Right lobe of liver (tissue), 6 donors: Measurements from ENCODE around the gene TSPAN32. TPM values are rescaled to one million over a fixed set of nuclear protein-coding genes. Genes with fewer than 3 reads are reported as not detected.

Experiments used
- ATAC-seq, 4 donors: fragments of 200-7000 bp; cut with Tn5 transposase; one replicate each; pipeline ENCODE4 v1.9.1; 2020; ENCODE audit warnings: mild to moderate bottlenecking in 4 of 4, moderate library complexity in 4 of 4
- DNase-seq, 3 donors: peaks; one replicate each; pipeline ENCODE4 v3.0.0-alpha.2; 2020
- H3K27ac ChIP-seq, 3 donors: fragments of 200-600 bp; one replicate each; pipeline ENCODE4 v1.8.0; 2022
- H3K27me3 ChIP-seq, 2 donors: fragments of 200-600 bp; one replicate each; pipeline ENCODE4 v1.8.0; 2022
- H3K36me3 ChIP-seq, 4 donors: fragments of 200-600 bp; sonication (generic) in 1 of 4; one replicate each; pipeline versions ENCODE4 v1.5.1 to v1.8.0; 2017 to 2022; ENCODE audit warnings: control low read depth in 1 of 4
- H3K4me1 ChIP-seq, 4 donors: fragments of 200-600 bp; sonication (generic) in 1 of 4; one replicate each; pipeline versions ENCODE4 v1.5.1 to v1.8.0; 2017 to 2022; ENCODE audit warnings: control low read depth in 1 of 4
- H3K4me3 ChIP-seq, 3 donors: fragments of 200-600 bp; one replicate each; pipeline ENCODE4 v1.8.0; 2022
- H3K9me3 ChIP-seq, 4 donors: fragments of 200-600 bp; sonication (generic) in 1 of 4; one replicate each; pipeline versions ENCODE4 v1.5.1 to v1.8.0; 2017 to 2022; ENCODE audit warnings: control low read depth in 1 of 4
- POLR2A ChIP-seq: fragments of 450-650 bp; IDR thresholded peaks from one replicate; pipeline ENCODE4 v1.6.1; 2017; ENCODE audit warnings: antibody characterized with exemption, mild to moderate bottlenecking
- WGBS: methylation state at CpG from one replicate; pipeline ENCODE4 v1.1.6; 2018; ENCODE audit warnings: low coverage, low lambda C conversion rate; ENCODE audit not compliant: insufficient coverage; ENCODE audit errors: missing lambda C conversion rate; 5-methylcytosine and 5-hydroxymethylcytosine counted together
- intact Hi-C, 2 donors: fragments of 100-400 bp; cut with DNase I; formaldehyde crosslinking; loops; one replicate each; pipeline versions ENCODE4 v1.11.2 to v1.14.1; 2022
- total RNA-seq, 6 experiments: library from RNA; depleted of rRNA in 2 of 6; stranded (reverse); fragments of >200 nt in 2 of 6; fragmentation: NEBNext Ultra II Directional in 3 of 6; extraction: Animal tissue kit (Norgen Biotek cat#: 25700) in 3 of 6; gene quantifications; one replicate each; pipeline versions ENCODE4 v1.1.0 to v1.2.4, GENCODE V29; 2016 to 2023
- TF ChIP-seq, protein P1 (sequence below), 4 donors: fragments of 200-600 bp in 3 of 4; fragments of 450-650 bp in 1 of 4; IDR thresholded peaks; one replicate each; pipeline versions ENCODE4 v1.5.1 to v1.8.0; 2016 to 2022; ENCODE audit warnings: antibody characterized with exemption in 4 of 4, mild to moderate bottlenecking in 2 of 4
- donor health status: DM: no; HTN: yes; CAD: no.
- donor health status: DM: no; HTN: no; CAD: no.
- donor health status: DM: no; HTN: no; CAD: no.
- donor health status: DM: no; HTN: yes; CAD: no.
- donor health status: DM: no; HTN: yes; CAD: no.

TSPAN32 gene
- total RNA-seq, 6 experiments from 2014 or later, result 0.24 to 1.2 (median 0.63) TPM; not detected in 2

DNA sequence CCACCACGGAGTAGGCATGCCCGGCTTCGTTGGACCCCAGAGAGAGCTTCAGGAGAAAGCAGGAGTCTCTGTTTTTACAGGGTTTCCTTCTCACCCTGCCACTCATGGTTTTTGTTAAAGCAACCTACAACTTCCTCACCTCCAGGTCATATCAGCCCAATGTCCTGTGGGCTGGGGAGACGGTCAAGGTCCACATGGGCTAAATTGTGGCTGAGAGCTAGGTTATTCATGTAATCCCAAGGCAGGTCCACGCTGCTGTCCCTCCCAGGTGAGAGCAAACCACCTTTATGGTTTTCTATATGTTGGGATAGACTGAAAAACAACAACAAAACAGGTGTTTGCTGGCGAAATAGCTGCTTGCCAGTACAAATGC is 19.5 kb downstream of the TSPAN32 start:
- intact Hi-C loops, result no loop called here
- H3K36me3 ChIP-seq, result no peaks in the 10 kb centered on the region
- WGBS, result 38% methylated on average over 3 of the region's 6 CpGs

DNA sequence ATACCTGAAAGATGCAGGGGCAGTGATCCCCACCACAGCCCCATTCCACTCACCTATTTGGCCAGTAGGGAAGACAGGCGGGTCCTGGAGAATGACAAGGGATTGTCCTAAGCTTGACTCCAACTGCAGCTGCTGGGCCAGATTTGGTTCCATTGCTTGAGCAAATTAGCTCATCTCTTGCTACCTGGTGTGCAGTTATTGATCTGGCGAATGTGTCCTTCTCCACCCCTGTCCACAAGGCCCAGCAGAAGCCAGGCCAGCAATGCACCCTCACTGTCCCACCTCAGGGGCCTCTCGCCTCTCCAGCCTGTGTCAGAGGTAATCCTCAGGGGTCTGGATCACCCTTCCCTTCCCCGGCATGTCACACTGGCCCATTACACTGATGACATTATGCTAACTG is 23.3 kb downstream of the TSPAN32 start:
- intact Hi-C loops, result no loop called here
- Histone ChIP-seq H3K36me3 (no peaks in the 10 kb centered on the region), H3K27me3 (no peaks in the 10 kb centered on the region), H3K4me1 (peaks cover 0 to 30% (median 11%) of the 10 kb centered on the region in 4 donors), H3K4me3 (no peak overlapping the region), H3K9me3 (no peaks in the 10 kb centered on the region), H3K27ac (peak overlapping the region in 1 of 3 donors; percentile 50)
- peak in 2 of 4 donors; percentile 5 to 25 for ATAC-seq
- no peak for DNase-seq
- WGBS, result no CpG with 5 or more reads among the region's 4 CpGs
- TF ChIP-seq, protein P1, sequence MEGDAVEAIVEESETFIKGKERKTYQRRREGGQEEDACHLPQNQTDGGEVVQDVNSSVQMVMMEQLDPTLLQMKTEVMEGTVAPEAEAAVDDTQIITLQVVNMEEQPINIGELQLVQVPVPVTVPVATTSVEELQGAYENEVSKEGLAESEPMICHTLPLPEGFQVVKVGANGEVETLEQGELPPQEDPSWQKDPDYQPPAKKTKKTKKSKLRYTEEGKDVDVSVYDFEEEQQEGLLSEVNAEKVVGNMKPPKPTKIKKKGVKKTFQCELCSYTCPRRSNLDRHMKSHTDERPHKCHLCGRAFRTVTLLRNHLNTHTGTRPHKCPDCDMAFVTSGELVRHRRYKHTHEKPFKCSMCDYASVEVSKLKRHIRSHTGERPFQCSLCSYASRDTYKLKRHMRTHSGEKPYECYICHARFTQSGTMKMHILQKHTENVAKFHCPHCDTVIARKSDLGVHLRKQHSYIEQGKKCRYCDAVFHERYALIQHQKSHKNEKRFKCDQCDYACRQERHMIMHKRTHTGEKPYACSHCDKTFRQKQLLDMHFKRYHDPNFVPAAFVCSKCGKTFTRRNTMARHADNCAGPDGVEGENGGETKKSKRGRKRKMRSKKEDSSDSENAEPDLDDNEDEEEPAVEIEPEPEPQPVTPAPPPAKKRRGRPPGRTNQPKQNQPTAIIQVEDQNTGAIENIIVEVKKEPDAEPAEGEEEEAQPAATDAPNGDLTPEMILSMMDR (IDR thresholded peaks at IDR 0.05), result no peak
- TF ChIP-seq POLR2A, result no peak

More for the DNA sequence above, 19.5 kb downstream of the TSPAN32 start:
- Histone ChIP-seq H3K27me3 (no peaks in the 10 kb centered on the region), H3K4me1 (peaks cover 0 to 35% (median 13%) of the 10 kb centered on the region in 4 donors), H3K4me3 (no peak overlapping the region), H3K9me3 (no peaks in the 10 kb centered on the region), H3K27ac (no peak overlapping the region)
- TF ChIP-seq POLR2A, result no peak
- TF ChIP-seq, protein P1 (IDR thresholded peaks at IDR 0.05), result no peak
- ATAC-seq (peak; percentile 16 to 67 (median 27)), DNase-seq (peak in 1 of 3 donors; percentile 74)

DNA sequence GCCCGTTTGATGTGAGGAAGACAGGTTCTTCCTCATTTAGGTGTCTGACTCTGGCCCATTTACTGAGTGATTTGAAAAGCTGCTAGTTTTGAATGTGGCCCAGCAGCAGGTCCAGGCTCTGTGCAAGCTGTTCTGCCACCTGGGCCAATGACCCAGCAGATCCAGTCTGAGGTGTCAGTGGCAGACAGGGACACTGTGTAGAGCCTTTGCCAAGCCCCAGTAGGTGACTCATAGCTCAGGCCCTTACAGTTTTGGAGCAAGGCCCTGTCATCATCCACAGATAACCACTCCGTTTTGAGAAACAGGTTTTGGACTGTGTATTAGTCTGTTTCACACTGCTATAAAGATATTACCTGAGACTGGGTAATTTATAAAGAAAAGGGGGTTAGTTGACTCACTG is 23.9 kb downstream of the TSPAN32 start:
- H3K9me3 ChIP-seq, result no peaks in the 10 kb centered on the region
- H3K27ac ChIP-seq, result peak overlapping the region in 1 of 3 donors; percentile 50
- TF ChIP-seq POLR2A, result no peak
- TF ChIP-seq, protein P1 (IDR thresholded peaks at IDR 0.05), result no peak
- no peaks in the 10 kb centered on the region for H3K27me3 ChIP-seq
- intact Hi-C loops, result no loop called here
- ATAC-seq (peak; percentile 98 to 99 (median 99)), DNase-seq (peak; percentile 81 to 92 (median 82))
- H3K4me3 ChIP-seq, result no peak overlapping the region
- 0% methylated on average over 1 of the region's 2 CpGs for WGBS
- peaks cover 0 to 24% (median 8%) of the 10 kb centered on the region in 4 donors for H3K4me1 ChIP-seq
- H3K36me3 ChIP-seq, result no peaks in the 10 kb centered on the region

DNA sequence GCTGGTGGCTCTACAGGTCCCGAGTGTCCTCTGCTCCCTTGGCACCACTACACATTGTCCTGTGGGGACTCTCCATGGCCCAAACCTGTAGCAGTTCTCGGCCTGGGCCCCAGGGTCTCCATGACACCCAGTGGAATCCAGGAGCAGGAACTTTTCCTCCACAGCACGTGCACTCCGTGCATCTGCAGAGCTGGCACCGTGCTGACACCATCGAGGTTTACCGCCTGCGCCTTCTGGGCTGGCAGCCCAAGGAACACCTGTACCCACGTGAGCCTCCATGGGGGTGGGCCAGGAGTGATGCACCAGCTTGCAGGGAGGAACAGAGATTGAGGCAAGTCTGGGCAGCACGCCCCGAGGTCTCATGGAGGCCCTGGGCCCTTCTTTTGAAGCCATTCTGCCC is 25.2 kb downstream of the TSPAN32 start:
- no peak for TF ChIP-seq POLR2A
- TF ChIP-seq, protein P1 (IDR thresholded peaks at IDR 0.05), result no peak
- no peaks in the 10 kb centered on the region for H3K27me3 ChIP-seq
- intact Hi-C loops, result no loop called here
- no peaks in the 10 kb centered on the region for H3K36me3 ChIP-seq
- 80% methylated on average over 2 of the region's 11 CpGs for WGBS
- DNase-seq (no peak), ATAC-seq (no peak)
- H3K9me3 ChIP-seq, result no peaks in the 10 kb centered on the region
- H3K27ac ChIP-seq, result no peak overlapping the region
- peaks cover 0 to 15% (median 3%) of the 10 kb centered on the region in 4 donors for H3K4me1 ChIP-seq
- no peak overlapping the region for H3K4me3 ChIP-seq

DNA sequence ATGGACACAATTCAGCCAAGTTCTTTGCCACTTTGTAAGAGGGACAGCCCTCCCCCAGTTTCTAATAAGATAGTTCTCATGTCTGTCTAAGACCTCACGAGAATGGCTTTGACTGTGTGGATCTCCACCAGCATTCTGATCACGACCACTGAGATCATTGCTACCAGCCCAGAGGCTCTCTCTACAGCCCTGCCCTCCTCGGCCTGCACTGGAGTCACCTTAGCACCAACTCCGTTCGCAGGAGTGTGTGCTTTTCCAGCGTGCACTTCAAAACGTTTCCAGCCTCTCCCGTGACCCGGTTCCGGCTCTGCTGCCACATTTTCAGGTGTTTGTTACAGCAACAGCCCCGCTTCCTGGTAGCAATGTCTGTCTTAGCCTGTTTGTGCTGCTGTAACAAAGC is 26.2 kb downstream of the TSPAN32 start:
- no peaks in the 10 kb centered on the region for H3K36me3 ChIP-seq
- 83% methylated on average over 8 of the region's 11 CpGs for WGBS
- no peaks in the 10 kb centered on the region for H3K27me3 ChIP-seq
- no peaks in the 10 kb centered on the region for H3K9me3 ChIP-seq
- TF ChIP-seq POLR2A, result no peak
- TF ChIP-seq, protein P1 (IDR thresholded peaks at IDR 0.05), result no peak
- no peak overlapping the region for H3K27ac ChIP-seq
- ATAC-seq, result no peak
- no peak for DNase-seq
- H3K4me3 ChIP-seq, result no peak overlapping the region
- intact Hi-C loops, result no loop called here
- H3K4me1 ChIP-seq, result peaks cover 0 to 15% (median 3%) of the 10 kb centered on the region in 4 donors
